IMR-90 (cell line): ENCODE measurements around the gene CROCC2.

Source experiments
- BHLHE40 ChIP-seq: fragments of 150-350 bp; IDR thresholded peaks from 2 replicates; pipeline ENCODE4 v1.6.1; 2016; ENCODE audit warnings: mild to moderate bottlenecking, low read depth, low read length
- CEBPB ChIP-seq: IDR thresholded peaks from 2 replicates; pipeline ENCODE4 v1.6.1; 2012; ENCODE audit warnings: low read depth, low read length, improper control_type of control experiment
- CHD1 ChIP-seq: IDR thresholded peaks from 2 replicates; pipeline ENCODE4 v1.6.1; 2012; ENCODE audit warnings: low read depth, low read length, improper control_type of control experiment
- MAFK ChIP-seq: IDR thresholded peaks from 2 replicates; pipeline ENCODE4 v1.6.1; 2012; ENCODE audit warnings: low read depth, low read length, improper control_type of control experiment
- MXI1 ChIP-seq: IDR thresholded peaks from 2 replicates; pipeline ENCODE4 v1.6.1; 2012; ENCODE audit warnings: low read depth, mild to moderate bottlenecking, low read length, moderate library complexity, borderline replicate concordance
- POLR2A ChIP-seq: IDR thresholded peaks from 2 replicates; pipeline ENCODE4 v1.6.1; 2012; ENCODE audit warnings: mild to moderate bottlenecking, low read depth, low read length
- RAD21 ChIP-seq: IDR thresholded peaks from 2 replicates; pipeline ENCODE4 v1.6.1; 2012; ENCODE audit warnings: low read length, improper control_type of control experiment
- RFX5 ChIP-seq: IDR thresholded peaks from 2 replicates; pipeline ENCODE4 v1.8.0; 2012; ENCODE audit warnings: low read depth, mild to moderate bottlenecking, low read length, moderate library complexity
- SMC3 ChIP-seq: fragments of 150-350 bp; IDR thresholded peaks from 2 replicates; pipeline ENCODE4 v1.6.1; 2016; ENCODE audit warnings: low read depth, mild to moderate bottlenecking, antibody characterized with exemption, low read length, moderate library complexity
- TF ChIP-seq, protein P1 (sequence below): conservative IDR thresholded peaks from 2 replicates; pipeline ENCODE4 v1.5.1; 2012; ENCODE audit warnings: mild to moderate bottlenecking, low read depth, low read length, improper control_type of control experiment
- TF ChIP-seq, protein P2 (sequence below): fragments of 150-350 bp; IDR thresholded peaks from 2 replicates; pipeline ENCODE4 v1.6.1; 2017; ENCODE audit warnings: mild to moderate bottlenecking, antibody characterized with exemption, low read length, low read depth
- TF ChIP-seq, protein P3 (sequence below): fragments of 150-350 bp; IDR thresholded peaks from 2 replicates; pipeline ENCODE4 v1.6.1; 2016; ENCODE audit warnings: low read depth, mild to moderate bottlenecking, low read length, moderate library complexity, borderline replicate concordance

DNA sequence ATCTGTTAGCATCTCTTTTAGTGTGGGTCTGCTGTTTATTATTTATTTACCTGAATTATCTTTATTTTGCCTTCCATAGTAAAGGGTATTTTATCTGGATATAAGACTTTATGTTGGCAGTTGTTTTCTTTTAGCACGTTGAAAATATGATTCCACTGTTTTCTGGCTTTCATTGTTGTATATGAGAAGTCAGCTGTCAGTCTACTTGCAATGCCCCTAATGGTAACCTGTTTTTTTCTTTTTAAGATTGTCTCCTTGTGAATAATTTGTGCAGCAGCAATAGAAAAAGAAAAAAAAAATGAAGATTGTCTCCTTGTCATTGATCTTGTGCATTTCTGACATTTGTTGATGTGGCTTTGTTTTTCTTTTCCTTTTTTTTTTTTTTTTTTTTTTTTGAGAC lies 119.5 kb downstream of the CROCC2 start:
- TF ChIP-seq RFX5 = no peak
- TF ChIP-seq, protein P1, sequence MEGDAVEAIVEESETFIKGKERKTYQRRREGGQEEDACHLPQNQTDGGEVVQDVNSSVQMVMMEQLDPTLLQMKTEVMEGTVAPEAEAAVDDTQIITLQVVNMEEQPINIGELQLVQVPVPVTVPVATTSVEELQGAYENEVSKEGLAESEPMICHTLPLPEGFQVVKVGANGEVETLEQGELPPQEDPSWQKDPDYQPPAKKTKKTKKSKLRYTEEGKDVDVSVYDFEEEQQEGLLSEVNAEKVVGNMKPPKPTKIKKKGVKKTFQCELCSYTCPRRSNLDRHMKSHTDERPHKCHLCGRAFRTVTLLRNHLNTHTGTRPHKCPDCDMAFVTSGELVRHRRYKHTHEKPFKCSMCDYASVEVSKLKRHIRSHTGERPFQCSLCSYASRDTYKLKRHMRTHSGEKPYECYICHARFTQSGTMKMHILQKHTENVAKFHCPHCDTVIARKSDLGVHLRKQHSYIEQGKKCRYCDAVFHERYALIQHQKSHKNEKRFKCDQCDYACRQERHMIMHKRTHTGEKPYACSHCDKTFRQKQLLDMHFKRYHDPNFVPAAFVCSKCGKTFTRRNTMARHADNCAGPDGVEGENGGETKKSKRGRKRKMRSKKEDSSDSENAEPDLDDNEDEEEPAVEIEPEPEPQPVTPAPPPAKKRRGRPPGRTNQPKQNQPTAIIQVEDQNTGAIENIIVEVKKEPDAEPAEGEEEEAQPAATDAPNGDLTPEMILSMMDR = no peak
- TF ChIP-seq POLR2A = no peak
- no peak for TF ChIP-seq RAD21
- TF ChIP-seq MAFK = no peak
- TF ChIP-seq, protein P2, sequence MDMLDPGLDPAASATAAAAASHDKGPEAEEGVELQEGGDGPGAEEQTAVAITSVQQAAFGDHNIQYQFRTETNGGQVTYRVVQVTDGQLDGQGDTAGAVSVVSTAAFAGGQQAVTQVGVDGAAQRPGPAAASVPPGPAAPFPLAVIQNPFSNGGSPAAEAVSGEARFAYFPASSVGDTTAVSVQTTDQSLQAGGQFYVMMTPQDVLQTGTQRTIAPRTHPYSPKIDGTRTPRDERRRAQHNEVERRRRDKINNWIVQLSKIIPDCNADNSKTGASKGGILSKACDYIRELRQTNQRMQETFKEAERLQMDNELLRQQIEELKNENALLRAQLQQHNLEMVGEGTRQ = no peak
- no peak for TF ChIP-seq CEBPB
- TF ChIP-seq BHLHE40 = no peak
- TF ChIP-seq MXI1 = no peak
- TF ChIP-seq, protein P3, sequence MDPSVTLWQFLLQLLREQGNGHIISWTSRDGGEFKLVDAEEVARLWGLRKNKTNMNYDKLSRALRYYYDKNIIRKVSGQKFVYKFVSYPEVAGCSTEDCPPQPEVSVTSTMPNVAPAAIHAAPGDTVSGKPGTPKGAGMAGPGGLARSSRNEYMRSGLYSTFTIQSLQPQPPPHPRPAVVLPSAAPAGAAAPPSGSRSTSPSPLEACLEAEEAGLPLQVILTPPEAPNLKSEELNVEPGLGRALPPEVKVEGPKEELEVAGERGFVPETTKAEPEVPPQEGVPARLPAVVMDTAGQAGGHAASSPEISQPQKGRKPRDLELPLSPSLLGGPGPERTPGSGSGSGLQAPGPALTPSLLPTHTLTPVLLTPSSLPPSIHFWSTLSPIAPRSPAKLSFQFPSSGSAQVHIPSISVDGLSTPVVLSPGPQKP = no peak
- no peak for TF ChIP-seq SMC3
- no peak for TF ChIP-seq CHD1
